ENCODE data around the gene MEIOC. TPM values are rescaled to one million over a fixed set of nuclear protein-coding genes. Genes with fewer than 3 reads are reported as not detected.
A peak's percentile ranks its signal among the peaks of the same experiment; 100 is the strongest.
"Not testable (repeated sequence)": the region's sequence is repeated elsewhere in the genome, so short reads cannot be mapped to it uniquely, and the experiment has no call there.

The MEIOC gene
- polyA plus RNA-seq, 3 donors, result 0.09 to 0.15 TPM; not detected in 1

- peaks cover 0 to 6% (median 3%) of the 10 kb centered on the region in 3 donors for H3K27me3 Mint-ChIP-seq (ENCODE audit: low read depth in 3 of 3)
- Histone ChIP-seq H2AFZ (ENCODE audit: insufficient read depth, low read depth, low read length, poor library complexity, severe bottlenecking) (no peak overlapping the region), H3K4me2 (replicated peaks; ENCODE audit: extremely low read depth, low read length, poor library complexity, severe bottlenecking) (no peak overlapping the region), H3K79me2 (ENCODE audit: insufficient read depth, low read length) (no peaks in the 10 kb centered on the region), H3K4me3 (replicated peaks in 1 of 3; ENCODE audit: low read depth in 2 of 3, low read length in 3 of 3) (no peak overlapping the region), H3K9ac (ENCODE audit: insufficient read depth, low read length, poor library complexity, severe bottlenecking) (no peak overlapping the region), H3K27me3 (ENCODE audit: control insufficient read depth in 2 of 2, insufficient read depth in 2 of 2, low read length in 2 of 2) (peaks cover 0 to 2% of the 10 kb centered on the region in 2 donors), H3K36me3 (replicated peaks in 1 of 2; ENCODE audit: control insufficient read depth in 1 of 2, insufficient read depth in 2 of 2, low read length in 2 of 2) (peaks cover 16 to 22% of the 10 kb centered on the region in 2 donors), H3K9me3 (replicated peaks in 1 of 2; ENCODE audit: control insufficient read depth in 1 of 2, insufficient read depth in 1 of 2, low read length in 2 of 2) (no peaks in the 10 kb centered on the region), H3K27ac (ENCODE audit: low read depth in 1 of 2, low read length in 2 of 2) (no peak overlapping the region), H4K20me1 (ENCODE audit: insufficient read depth, low read length) (no peaks in the 10 kb centered on the region), H3K4me1 (ENCODE audit: control insufficient read depth in 1 of 2, insufficient read depth in 2 of 2, low read length in 2 of 2) (no peaks in the 10 kb centered on the region)
- WGBS (ENCODE audit: insufficient coverage), result no CpG with 5 or more reads among the region's 2 CpGs
- intact Hi-C loops (cut with micrococcal nuclease), result loop anchor here in 1 of 2 donors (10.0 kb wide), 1 partner anchor 139 kb away; no protein-coding TSS in a partner anchor
- no peak overlapping the region for H3K4me3 Mint-ChIP-seq
- no peak overlapping the region for H3K27ac Mint-ChIP-seq
- H3K9me3 Mint-ChIP-seq, result no peaks in the 10 kb centered on the region
- no peak for DNase-seq
- no peaks in the 10 kb centered on the region for H3K4me1 Mint-ChIP-seq
- peaks cover 25 to 27% of the 10 kb centered on the region in 2 donors for H3K36me3 Mint-ChIP-seq
- no peak for TF ChIP-seq CTCF (IDR thresholded peaks at IDR 0.05)
These were observed 17.6 kb downstream of the MEIOC start for GRCh38 chr17:44673893-44674292.

GRCh38 chr17:44677136-44677535, 20.9 kb downstream of the MEIOC start:
- no peak for DNase-seq
- no peak overlapping the region for H3K27ac ChIP-seq (ENCODE audit: low read depth in 1 of 2, low read length in 2 of 2)
- WGBS (ENCODE audit: insufficient coverage), result no CpG with 5 or more reads among the region's 2 CpGs
- H3K79me2 ChIP-seq (ENCODE audit: insufficient read depth, low read length), result no peaks in the 10 kb centered on the region
- H3K9me3 ChIP-seq (replicated peaks in 1 of 2; ENCODE audit: control insufficient read depth in 1 of 2, insufficient read depth in 1 of 2, low read length in 2 of 2), result no peaks in the 10 kb centered on the region
- no peak overlapping the region for H3K4me2 ChIP-seq (replicated peaks; ENCODE audit: extremely low read depth, low read length, poor library complexity, severe bottlenecking)
- H3K4me1 ChIP-seq (ENCODE audit: control insufficient read depth in 1 of 2, insufficient read depth in 2 of 2, low read length in 2 of 2), result no peaks in the 10 kb centered on the region
- Mint-ChIP-seq H3K9me3 (no peaks in the 10 kb centered on the region), H3K4me3 (no peak overlapping the region), H3K27me3 (ENCODE audit: low read depth in 3 of 3) (no peaks in the 10 kb centered on the region), H3K36me3 (peaks cover 45 to 47% of the 10 kb centered on the region in 2 donors), H3K27ac (no peak overlapping the region), H3K4me1 (no peaks in the 10 kb centered on the region)
- intact Hi-C loops (cut with micrococcal nuclease), result loop anchor here in 1 of 2 donors (10.0 kb wide), 1 partner anchor 142 kb away; no protein-coding TSS in a partner anchor
- no peaks in the 10 kb centered on the region for H3K27me3 ChIP-seq (ENCODE audit: control insufficient read depth in 2 of 2, insufficient read depth in 2 of 2, low read length in 2 of 2)
- H4K20me1 ChIP-seq (ENCODE audit: insufficient read depth, low read length), result no peaks in the 10 kb centered on the region
- no peak for TF ChIP-seq CTCF (IDR thresholded peaks at IDR 0.05)
- no peak overlapping the region for H3K4me3 ChIP-seq (replicated peaks in 1 of 3; ENCODE audit: low read depth in 2 of 3, low read length in 3 of 3)
- no peak overlapping the region for H2AFZ ChIP-seq (ENCODE audit: insufficient read depth, low read depth, low read length, poor library complexity, severe bottlenecking)
- H3K36me3 ChIP-seq (replicated peaks in 1 of 2; ENCODE audit: control insufficient read depth in 1 of 2, insufficient read depth in 2 of 2, low read length in 2 of 2), result peaks cover 39 to 53% of the 10 kb centered on the region in 2 donors
- no peak overlapping the region for H3K9ac ChIP-seq (ENCODE audit: insufficient read depth, low read length, poor library complexity, severe bottlenecking)

- H3K9ac ChIP-seq (ENCODE audit: insufficient read depth, low read length, poor library complexity, severe bottlenecking); H3K4me3 ChIP-seq (replicated peaks in 1 of 3; ENCODE audit: low read depth in 2 of 3, low read length in 3 of 3); H3K27me3 Mint-ChIP-seq (ENCODE audit: low read depth in 3 of 3); H3K27me3 ChIP-seq (ENCODE audit: control insufficient read depth in 2 of 2, insufficient read depth in 2 of 2, low read length in 2 of 2); H3K9me3 ChIP-seq (replicated peaks in 1 of 2; ENCODE audit: control insufficient read depth in 1 of 2, insufficient read depth in 1 of 2, low read length in 2 of 2); intact Hi-C loops (cut with micrococcal nuclease); H4K20me1 ChIP-seq (ENCODE audit: insufficient read depth, low read length); H3K9me3 Mint-ChIP-seq: not testable (repeated sequence)
- Histone ChIP-seq H3K79me2 (ENCODE audit: insufficient read depth, low read length) (peaks cover 23% of the 10 kb centered on the region), H3K27ac (ENCODE audit: low read depth in 1 of 2, low read length in 2 of 2) (peak overlapping the region; percentile 66 to 77), H3K36me3 (replicated peaks in 1 of 2; ENCODE audit: control insufficient read depth in 1 of 2, insufficient read depth in 2 of 2, low read length in 2 of 2) (peaks cover 32 to 54% of the 10 kb centered on the region in 2 donors), H3K4me1 (ENCODE audit: control insufficient read depth in 1 of 2, insufficient read depth in 2 of 2, low read length in 2 of 2) (peaks cover 14 to 15% of the 10 kb centered on the region in 2 donors), H3K4me2 (replicated peaks; ENCODE audit: extremely low read depth, low read length, poor library complexity, severe bottlenecking) (peak overlapping the region; percentile 17), H2AFZ (ENCODE audit: insufficient read depth, low read depth, low read length, poor library complexity, severe bottlenecking) (peak overlapping the region; percentile 36)
- H3K4me3 Mint-ChIP-seq, result peak overlapping the region in 1 of 2 donors; percentile 44
- H3K4me1 Mint-ChIP-seq, result peaks cover 13% of the 10 kb centered on the region
- peaks cover 48 to 51% of the 10 kb centered on the region in 2 donors for H3K36me3 Mint-ChIP-seq
- peak overlapping the region; percentile 15 to 92 (median 88) for H3K27ac Mint-ChIP-seq
- 0% methylated on average over 2 of the region's 4 CpGs for WGBS (ENCODE audit: insufficient coverage)
- DNase-seq, result peak; percentile 23 to 55 (median 34)
These were observed 27.0 kb downstream of the MEIOC start for GRCh38 chr17:44683303-44683702.
